Stimulated activated CD8-positive, alpha-beta memory T cell treated with anti-CD3 and anti-CD28 coated beads, Interleukin-15, amount 100 ng/mL, for 24 hours (primary cell): ENCODE measurements around the gene RPS29.
"Not testable (repeated sequence)": the region's sequence is repeated elsewhere in the genome, so short reads cannot be mapped to it uniquely, and the experiment has no call there.

Experiments
- DNase-seq: peaks from one replicate; pipeline ENCODE4 v3.0.0-alpha.2; 2020; ENCODE audit warnings: low read depth

The RPS29 gene

GRCh38 chr14:49585803-49586672 is at the start of gene RPS29:
TSS of gene RPS29 (minus strand) at chr14:49586380. CDS start at chr14:49586346, 34 bp downstream.
- DNase-seq: peak; percentile 99

- DNase-seq: no peak
Observed at GRCh38 chr14:49634547-49635334, 48.6 kb upstream of the RPS29 start, which contains the start of gene DNAAF2. TSS of gene DNAAF2 (minus strand) at chr14:49635244. CDS start at chr14:49635149, 95 bp downstream.

- peak; percentile 88 for DNase-seq
Observed at GRCh38 chr14:49633640-49634546, 47.7 kb upstream of the RPS29 start.

GRCh38 chr14:49623941-49624839 is 38.0 kb upstream of the RPS29 start:
- no peak for DNase-seq

- DNase-seq: no peak
Observed at GRCh38 chr14:49623387-49623786, 37.2 kb upstream of the RPS29 start.

- DNase-seq: no peak
Observed at GRCh38 chr14:49622022-49622607, 35.9 kb upstream of the RPS29 start.

GRCh38 chr14:49621114-49621881 is 35.1 kb upstream of the RPS29 start:
- DNase-seq: no peak

GRCh38 chr14:49620182-49621113 is 34.3 kb upstream of the RPS29 start, which contains the start of the genes MGAT2 and RPL36AL:
TSS of gene MGAT2 (plus strand) at chr14:49620799. CDS start at chr14:49621269, 470 bp downstream.
TSS of gene RPL36AL (minus strand) at chr14:49620626. CDS start at chr14:49619104, 1,522 bp downstream.
- DNase-seq: peak; percentile 81

GRCh38 chr14:49619730-49620129 is 33.5 kb upstream of the RPS29 start:
- no peak for DNase-seq

GRCh38 chr14:49619273-49619672 is 33.1 kb upstream of the RPS29 start:
- not testable (repeated sequence) for DNase-seq

- no peak for DNase-seq
Observed at GRCh38 chr14:49617852-49618519, 31.8 kb upstream of the RPS29 start.

GRCh38 chr14:49615776-49616175 is 29.6 kb upstream of the RPS29 start:
- DNase-seq: no peak

GRCh38 chr14:49614196-49614595 is 28.0 kb upstream of the RPS29 start:
- no peak for DNase-seq

- no peak for DNase-seq
Observed at GRCh38 chr14:49612671-49613070, 26.5 kb upstream of the RPS29 start.

- no peak for DNase-seq
Observed at GRCh38 chr14:49612251-49612650, 26.1 kb upstream of the RPS29 start.

GRCh38 chr14:49607583-49607982 is 21.4 kb upstream of the RPS29 start:
- no peak for DNase-seq

GRCh38 chr14:49598485-49599300 is 12.5 kb upstream of the RPS29 start, which contains the start of gene LRR1:
TSS of gene LRR1 (plus strand) at chr14:49598940. CDS start at chr14:49599021, 81 bp downstream.
- peak; percentile 68 for DNase-seq
